Caco-2 (cell line): ENCODE measurements around the gene GPER1. TPM values are rescaled to one million over a fixed set of nuclear protein-coding genes. Genes with fewer than 3 reads are reported as not detected.

Experiments used
- BruUV-seq: library from RNA; stranded (reverse); fragments of 400-500 nt; replicated peaks from 2 replicates; lab custom pipeline; 2021; lab: Mats Ljungman, UMichigan
- CTCF ChIA-PET: fragments of 300-600 bp; sonication (Branson Sonifier 250); formaldehyde crosslinking; loops from one replicate; lab custom pipeline; 2022; ENCODE audit warnings: antibody characterized with exemption; lab: Charles Lee
- POLR2A ChIA-PET: fragments of 300-600 bp; sonication (Branson Sonifier 250); formaldehyde crosslinking; loops from one replicate; lab custom pipeline; 2022; ENCODE audit warnings: antibody characterized with exemption; lab: Charles Lee
- DNase-seq, 2 experiments: peaks; one replicate each; pipeline versions ENCODE4 v3.0.0 to v3.0.0-alpha.2; 2020 to 2022
- H3K27me3 ChIP-seq: replicated peaks from 2 replicates; pipeline ENCODE4 v1.6.0; 2011; ENCODE audit warnings: low read length; ENCODE audit not compliant: control insufficient read depth, insufficient read depth
- H3K36me3 ChIP-seq: 2 replicates; pipeline ENCODE4 v1.5.1; 2011; ENCODE audit warnings: low read length; ENCODE audit not compliant: control insufficient read depth, insufficient read depth
- H3K4me1 ChIP-seq: fragments of 250-450 bp; sonication (Bioruptor Pico); 2 replicates; pipeline ENCODE4 v1.5.1; 2020; ENCODE audit warnings: mild to moderate bottlenecking
- H3K4me3 ChIP-seq: 2 replicates; pipeline ENCODE4 v1.5.1; 2011; ENCODE audit warnings: low read depth, mild to moderate bottlenecking, control low read depth, low read length
- H3K9me3 ChIP-seq: fragments of 250-450 bp; sonication (Bioruptor Pico); 2 replicates; pipeline ENCODE4 v1.5.1; 2020; ENCODE audit warnings: mild to moderate bottlenecking, moderate library complexity
- H3K27ac Mint-ChIP-seq: one replicate; pipeline ENCODE4 v1.8.0; 2022; ENCODE audit warnings: mixed read lengths; ENCODE audit not compliant: unreplicated experiment
- H3K27me3 Mint-ChIP-seq: one replicate; pipeline ENCODE4 v1.8.0; 2022; ENCODE audit warnings: mixed read lengths; ENCODE audit not compliant: insufficient read depth, unreplicated experiment
- H3K36me3 Mint-ChIP-seq: one replicate; pipeline ENCODE4 v1.8.0; 2022; ENCODE audit warnings: mild to moderate bottlenecking, mixed read lengths; ENCODE audit not compliant: insufficient read depth, unreplicated experiment
- H3K4me1 Mint-ChIP-seq: one replicate; pipeline ENCODE4 v1.8.0; 2022; ENCODE audit warnings: low read depth, mixed read lengths; ENCODE audit not compliant: unreplicated experiment
- H3K4me3 Mint-ChIP-seq: one replicate; pipeline ENCODE4 v1.8.0; 2022; ENCODE audit warnings: mild to moderate bottlenecking, moderate library complexity, mixed read lengths; ENCODE audit not compliant: unreplicated experiment
- H3K9me3 Mint-ChIP-seq: one replicate; pipeline ENCODE4 v1.8.0; 2022; ENCODE audit warnings: mixed read lengths; ENCODE audit not compliant: unreplicated experiment
- intact Hi-C: fragments of 100-400 bp; cut with micrococcal nuclease; formaldehyde crosslinking; loops from one replicate; pipeline ENCODE4 v1.10.0; 2022; ENCODE audit not compliant: unreplicated experiment
- total RNA-seq: library from RNA; stranded (reverse); gene quantifications from 2 replicates; pipeline ENCODE4 v1.2.3, GENCODE V29; 2022
- TF ChIP-seq, protein P1 (sequence below), 2 experiments: fragments of 200-600 bp in 1 of 2; IDR thresholded peaks; 1 replicate in 1 of 2; 2 replicates in 1 of 2; pipeline versions ENCODE4 v1.5.1 to v1.8.0; 2011 to 2022; ENCODE audit warnings: antibody characterized with exemption in 1 of 2, control low read depth in 1 of 2, inconsistent platforms in 1 of 2, low read depth in 1 of 2, low read length in 1 of 2, mild to moderate bottlenecking in 1 of 2, moderate library complexity in 1 of 2; ENCODE audit not compliant: insufficient read depth in 1 of 2, severe bottlenecking in 1 of 2, unreplicated experiment in 1 of 2

The GPER1 gene
- total RNA-seq, 1 experiment from 2014 or later, result 0.25 TPM

DNA sequence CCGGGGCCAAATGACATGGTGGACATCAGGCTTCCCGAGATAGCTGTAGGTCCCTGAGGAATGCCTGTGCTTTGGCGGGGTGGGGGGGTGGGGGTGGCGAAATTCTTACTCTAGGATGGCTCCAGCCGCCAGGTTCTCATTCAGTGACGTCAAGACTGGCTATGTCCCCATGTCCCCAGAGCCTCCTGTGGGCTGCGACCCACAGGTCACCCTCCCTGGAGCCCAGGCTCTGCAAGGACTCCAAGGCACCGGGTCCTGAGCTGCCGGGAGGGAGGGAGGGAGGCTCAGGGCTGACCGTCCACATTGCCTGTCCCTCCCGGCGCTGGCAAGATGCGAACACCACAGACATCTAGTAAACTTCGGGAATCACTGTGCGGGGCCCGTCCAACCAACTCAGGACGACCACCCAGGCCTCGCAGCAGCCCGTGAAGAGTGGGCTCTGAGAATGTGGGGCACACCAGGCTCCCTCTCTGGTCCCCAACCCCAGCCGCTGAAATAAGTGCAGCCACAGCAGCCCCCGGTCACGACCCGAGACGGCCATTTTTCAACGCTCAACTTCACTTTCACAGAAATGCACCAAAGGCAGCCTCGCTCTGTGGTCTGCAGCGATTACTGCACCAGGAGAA, 31.0 kb upstream of the GPER1 start:
- no peaks in the 10 kb centered on the region for H3K9me3 Mint-ChIP-seq
- Histone ChIP-seq H3K4me1 (no peaks in the 10 kb centered on the region), H3K36me3 (no peaks in the 10 kb centered on the region), H3K4me3 (no peak overlapping the region), H3K27me3 (no peaks in the 10 kb centered on the region), H3K9me3 (peaks cover 5% of the 10 kb centered on the region; the same call in 1 of the 2 replicates)
- no TSS peak for BruUV-seq
- POLR2A ChIA-PET, result no interaction called here
- peaks cover 13% of the 10 kb centered on the region for H3K36me3 Mint-ChIP-seq
- no peak overlapping the region for H3K4me3 Mint-ChIP-seq
- no peaks in the 10 kb centered on the region for H3K27me3 Mint-ChIP-seq
- H3K4me1 Mint-ChIP-seq, result no peaks in the 10 kb centered on the region
- intact Hi-C loops, result no loop called here
- CTCF ChIA-PET, result no interaction called here
- no peak for DNase-seq
- TF ChIP-seq, protein P1, sequence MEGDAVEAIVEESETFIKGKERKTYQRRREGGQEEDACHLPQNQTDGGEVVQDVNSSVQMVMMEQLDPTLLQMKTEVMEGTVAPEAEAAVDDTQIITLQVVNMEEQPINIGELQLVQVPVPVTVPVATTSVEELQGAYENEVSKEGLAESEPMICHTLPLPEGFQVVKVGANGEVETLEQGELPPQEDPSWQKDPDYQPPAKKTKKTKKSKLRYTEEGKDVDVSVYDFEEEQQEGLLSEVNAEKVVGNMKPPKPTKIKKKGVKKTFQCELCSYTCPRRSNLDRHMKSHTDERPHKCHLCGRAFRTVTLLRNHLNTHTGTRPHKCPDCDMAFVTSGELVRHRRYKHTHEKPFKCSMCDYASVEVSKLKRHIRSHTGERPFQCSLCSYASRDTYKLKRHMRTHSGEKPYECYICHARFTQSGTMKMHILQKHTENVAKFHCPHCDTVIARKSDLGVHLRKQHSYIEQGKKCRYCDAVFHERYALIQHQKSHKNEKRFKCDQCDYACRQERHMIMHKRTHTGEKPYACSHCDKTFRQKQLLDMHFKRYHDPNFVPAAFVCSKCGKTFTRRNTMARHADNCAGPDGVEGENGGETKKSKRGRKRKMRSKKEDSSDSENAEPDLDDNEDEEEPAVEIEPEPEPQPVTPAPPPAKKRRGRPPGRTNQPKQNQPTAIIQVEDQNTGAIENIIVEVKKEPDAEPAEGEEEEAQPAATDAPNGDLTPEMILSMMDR (IDR thresholded peaks at IDR 0.05; ENCODE audit: insufficient read depth in 1 of 2, low read depth in 1 of 2, low read length in 1 of 2, severe bottlenecking in 1 of 2, unreplicated experiment in 1 of 2), result no peak
- H3K27ac Mint-ChIP-seq, result no peak overlapping the region

DNA sequence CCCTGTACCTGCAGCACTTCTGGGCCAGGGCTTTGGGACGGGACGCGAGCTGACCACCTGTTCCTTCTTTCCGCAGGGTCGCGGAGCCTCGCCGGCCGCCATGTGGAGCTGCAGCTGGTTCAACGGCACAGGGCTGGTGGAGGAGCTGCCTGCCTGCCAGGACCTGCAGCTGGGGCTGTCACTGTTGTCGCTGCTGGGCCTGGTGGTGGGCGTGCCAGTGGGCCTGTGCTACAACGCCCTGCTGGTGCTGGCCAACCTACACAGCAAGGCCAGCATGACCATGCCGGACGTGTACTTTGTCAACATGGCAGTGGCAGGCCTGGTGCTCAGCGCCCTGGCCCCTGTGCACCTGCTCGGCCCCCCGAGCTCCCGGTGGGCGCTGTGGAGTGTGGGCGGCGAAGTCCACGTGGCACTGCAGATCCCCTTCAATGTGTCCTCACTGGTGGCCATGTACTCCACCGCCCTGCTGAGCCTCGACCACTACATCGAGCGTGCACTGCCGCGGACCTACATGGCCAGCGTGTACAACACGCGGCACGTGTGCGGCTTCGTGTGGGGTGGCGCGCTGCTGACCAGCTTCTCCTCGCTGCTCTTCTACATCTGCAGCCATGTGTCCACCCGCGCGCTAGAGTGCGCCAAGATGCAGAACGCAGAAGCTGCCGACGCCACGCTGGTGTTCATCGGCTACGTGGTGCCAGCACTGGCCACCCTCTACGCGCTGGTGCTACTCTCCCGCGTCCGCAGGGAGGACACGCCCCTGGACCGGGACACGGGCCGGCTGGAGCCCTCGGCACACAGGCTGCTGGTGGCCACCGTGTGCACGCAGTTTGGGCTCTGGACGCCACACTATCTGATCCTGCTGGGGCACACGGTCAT, 30.3 kb upstream of the GPER1 start:
- BruUV-seq, result no TSS peak
- POLR2A ChIA-PET, result no interaction called here
- CTCF ChIA-PET, result no interaction called here

DNA sequence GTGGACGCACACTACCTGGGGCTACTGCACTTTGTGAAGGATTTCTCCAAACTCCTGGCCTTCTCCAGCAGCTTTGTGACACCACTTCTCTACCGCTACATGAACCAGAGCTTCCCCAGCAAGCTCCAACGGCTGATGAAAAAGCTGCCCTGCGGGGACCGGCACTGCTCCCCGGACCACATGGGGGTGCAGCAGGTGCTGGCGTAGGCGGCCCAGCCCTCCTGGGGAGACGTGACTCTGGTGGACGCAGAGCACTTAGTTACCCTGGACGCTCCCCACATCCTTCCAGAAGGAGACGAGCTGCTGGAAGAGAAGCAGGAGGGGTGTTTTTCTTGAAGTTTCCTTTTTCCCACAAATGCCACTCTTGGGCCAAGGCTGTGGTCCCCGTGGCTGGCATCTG, 29.6 kb upstream of the GPER1 start:
- no peaks in the 10 kb centered on the region for H3K27me3 ChIP-seq
- POLR2A ChIA-PET, result no interaction called here
- Mint-ChIP-seq H3K9me3 (no peaks in the 10 kb centered on the region), H3K4me1 (no peaks in the 10 kb centered on the region), H3K36me3 (peaks cover 7% of the 10 kb centered on the region), H3K4me3 (no peak overlapping the region), H3K27ac (no peak overlapping the region), H3K27me3 (no peaks in the 10 kb centered on the region)
- TF ChIP-seq, protein P1 (IDR thresholded peaks at IDR 0.05; ENCODE audit: insufficient read depth in 1 of 2, low read depth in 1 of 2, low read length in 1 of 2, severe bottlenecking in 1 of 2, unreplicated experiment in 1 of 2), result no peak
- CTCF ChIA-PET, result no interaction called here
- H3K4me1 ChIP-seq, result no peaks in the 10 kb centered on the region
- DNase-seq, result no peak
- peaks cover 5% of the 10 kb centered on the region; the same call in 1 of the 2 replicates for H3K9me3 ChIP-seq
- H3K36me3 ChIP-seq, result no peaks in the 10 kb centered on the region
- no TSS peak for BruUV-seq
- no peak overlapping the region for H3K4me3 ChIP-seq
- intact Hi-C loops, result no loop called here

More for the DNA sequence above, 30.3 kb upstream of the GPER1 start:
- Histone ChIP-seq H3K4me3 (no peak overlapping the region), H3K9me3 (peaks cover 5% of the 10 kb centered on the region; the same call in 1 of the 2 replicates), H3K27me3 (no peaks in the 10 kb centered on the region), H3K36me3 (no peaks in the 10 kb centered on the region), H3K4me1 (no peaks in the 10 kb centered on the region)
- no peaks in the 10 kb centered on the region for H3K4me1 Mint-ChIP-seq
- DNase-seq, result no peak
- H3K27me3 Mint-ChIP-seq, result no peaks in the 10 kb centered on the region
- peaks cover 7% of the 10 kb centered on the region for H3K36me3 Mint-ChIP-seq
- H3K4me3 Mint-ChIP-seq, result no peak overlapping the region
- intact Hi-C loops, result no loop called here
- TF ChIP-seq, protein P1 (IDR thresholded peaks at IDR 0.05; ENCODE audit: insufficient read depth in 1 of 2, low read depth in 1 of 2, low read length in 1 of 2, severe bottlenecking in 1 of 2, unreplicated experiment in 1 of 2), result no peak
- H3K9me3 Mint-ChIP-seq, result no peaks in the 10 kb centered on the region
- no peak overlapping the region for H3K27ac Mint-ChIP-seq
